Measurements from ENCODE around the gene DNAJB9. TPM values are rescaled to one million over a fixed set of nuclear protein-coding genes. Genes with fewer than 3 reads are reported as not detected.

DNAJB9 gene
- total RNA-seq, 4 donors from 2014 or later = 2.8 to 28.3 (median 14.4) TPM

DNA sequence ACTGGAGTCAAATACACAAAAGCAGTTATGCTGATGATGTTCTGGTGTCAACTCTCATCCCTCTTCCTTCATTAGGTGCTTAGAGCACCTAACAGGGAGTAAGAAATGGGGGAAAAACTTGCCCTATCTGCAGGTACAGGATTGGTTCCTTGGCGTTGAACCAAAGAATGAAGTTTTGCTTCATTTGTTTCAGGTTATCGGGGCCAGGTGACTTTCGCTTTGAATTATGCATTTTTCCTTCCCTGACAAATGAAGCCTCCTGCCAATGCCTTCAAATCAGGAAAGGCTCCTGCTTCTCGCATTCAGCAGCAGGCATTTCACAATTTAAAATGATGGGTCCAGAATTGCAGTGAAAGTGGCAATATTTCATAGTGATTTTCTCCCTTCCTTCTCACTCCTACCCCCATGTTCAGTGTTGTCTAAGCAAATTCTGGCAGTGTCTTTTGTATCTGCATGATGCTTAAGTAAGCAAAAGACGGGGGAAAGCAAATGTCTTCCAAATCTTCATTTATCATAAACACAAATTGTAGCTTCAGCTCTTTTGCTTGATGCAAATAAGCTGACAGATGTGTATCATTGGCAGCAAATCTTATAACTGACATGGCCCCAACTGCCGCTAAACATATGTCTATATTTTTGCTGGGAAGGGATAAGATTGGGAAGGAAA lies 29.4 kb downstream of the DNAJB9 start:
- intact Hi-C loops (cut with DNase I; ENCODE audit: low total_unique reads) (no loop called here), in situ Hi-C loops (cut with MboI; ENCODE audit: low pct_ligation_motif_present in 1 of 4, low pct_unique_long_range_greater_than_20kb in 1 of 4, low sequenced_read_pairs in 3 of 4) (no loop called here)
- Histone ChIP-seq H3K27ac (no peak overlapping the region), H3K4me1 (no peaks in the 10 kb centered on the region), H3K4me3 (no peak overlapping the region), H3K36me3 (no peaks in the 10 kb centered on the region), H3K9me3 (no peaks in the 10 kb centered on the region), H3K27me3 (no peaks in the 10 kb centered on the region)
- no peak for TF ChIP-seq POLR2A (IDR thresholded peaks at IDR 0.05)
- no peak for TF ChIP-seq EP300 (IDR thresholded peaks at IDR 0.05; ENCODE audit: low read depth)
- TF ChIP-seq POLR2AphosphoS5 (IDR thresholded peaks at IDR 0.05) = no peak
- TF ChIP-seq, protein P1, sequence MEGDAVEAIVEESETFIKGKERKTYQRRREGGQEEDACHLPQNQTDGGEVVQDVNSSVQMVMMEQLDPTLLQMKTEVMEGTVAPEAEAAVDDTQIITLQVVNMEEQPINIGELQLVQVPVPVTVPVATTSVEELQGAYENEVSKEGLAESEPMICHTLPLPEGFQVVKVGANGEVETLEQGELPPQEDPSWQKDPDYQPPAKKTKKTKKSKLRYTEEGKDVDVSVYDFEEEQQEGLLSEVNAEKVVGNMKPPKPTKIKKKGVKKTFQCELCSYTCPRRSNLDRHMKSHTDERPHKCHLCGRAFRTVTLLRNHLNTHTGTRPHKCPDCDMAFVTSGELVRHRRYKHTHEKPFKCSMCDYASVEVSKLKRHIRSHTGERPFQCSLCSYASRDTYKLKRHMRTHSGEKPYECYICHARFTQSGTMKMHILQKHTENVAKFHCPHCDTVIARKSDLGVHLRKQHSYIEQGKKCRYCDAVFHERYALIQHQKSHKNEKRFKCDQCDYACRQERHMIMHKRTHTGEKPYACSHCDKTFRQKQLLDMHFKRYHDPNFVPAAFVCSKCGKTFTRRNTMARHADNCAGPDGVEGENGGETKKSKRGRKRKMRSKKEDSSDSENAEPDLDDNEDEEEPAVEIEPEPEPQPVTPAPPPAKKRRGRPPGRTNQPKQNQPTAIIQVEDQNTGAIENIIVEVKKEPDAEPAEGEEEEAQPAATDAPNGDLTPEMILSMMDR (IDR thresholded peaks at IDR 0.05) = no peak
- 90 to 91% methylated on average over 5 to 6 of the region's 6 CpGs for WGBS, 2 donors (ENCODE audit: low coverage in 1 of 2)
- DNase-seq = no peak

- no peak for DNase-seq
- in situ Hi-C loops (cut with MboI; ENCODE audit: low pct_ligation_motif_present in 1 of 4, low pct_unique_long_range_greater_than_20kb in 1 of 4, low sequenced_read_pairs in 3 of 4) (no loop called here), intact Hi-C loops (cut with DNase I; ENCODE audit: low total_unique reads) (no loop called here)
- Histone ChIP-seq H3K9me3 (no peaks in the 10 kb centered on the region), H3K27me3 (no peaks in the 10 kb centered on the region), H3K36me3 (no peaks in the 10 kb centered on the region), H3K4me1 (no peaks in the 10 kb centered on the region), H3K4me3 (no peak overlapping the region), H3K27ac (no peak overlapping the region)
- WGBS, 2 donors (ENCODE audit: low coverage in 1 of 2) = 64 to 68% methylated on average over 1 of the region's 1 CpG
- TF ChIP-seq, protein P1 (IDR thresholded peaks at IDR 0.05) = no peak
- TF ChIP-seq POLR2AphosphoS5 (IDR thresholded peaks at IDR 0.05) = no peak
- no peak for TF ChIP-seq POLR2A (IDR thresholded peaks at IDR 0.05)
- TF ChIP-seq EP300 (IDR thresholded peaks at IDR 0.05; ENCODE audit: low read depth) = no peak
These were observed 30.7 kb downstream of the DNAJB9 start for GRCh38 chr7:108600399-108600798.

GRCh38 chr7:108603656-108604306 lies 34.1 kb downstream of the DNAJB9 start:
- no peak for DNase-seq
- H3K4me3 ChIP-seq = no peak overlapping the region
- in situ Hi-C loops (cut with MboI; ENCODE audit: low pct_ligation_motif_present in 1 of 4, low pct_unique_long_range_greater_than_20kb in 1 of 4, low sequenced_read_pairs in 3 of 4) = no loop called here
- intact Hi-C loops (cut with DNase I; ENCODE audit: low total_unique reads) = no loop called here
- no peaks in the 10 kb centered on the region for H3K27me3 ChIP-seq
- WGBS, 2 donors (ENCODE audit: low coverage in 1 of 2) = 57 to 66% methylated on average over 4 to 8 of the region's 8 CpGs
- H3K27ac ChIP-seq = no peak overlapping the region
- TF ChIP-seq POLR2AphosphoS5 (IDR thresholded peaks at IDR 0.05) (no peak), POLR2A (IDR thresholded peaks at IDR 0.05) (no peak), EP300 (IDR thresholded peaks at IDR 0.05; ENCODE audit: low read depth) (no peak)
- TF ChIP-seq, protein P1 (IDR thresholded peaks at IDR 0.05) = no peak
- H3K4me1 ChIP-seq = no peaks in the 10 kb centered on the region
- no peaks in the 10 kb centered on the region for H3K36me3 ChIP-seq
- H3K9me3 ChIP-seq = no peaks in the 10 kb centered on the region

GRCh38 chr7:108604307-108605077 lies 34.8 kb downstream of the DNAJB9 start:
- 73 to 74% methylated on average over 7 to 11 of the region's 11 CpGs for WGBS, 2 donors (ENCODE audit: low coverage in 1 of 2)
- no peaks in the 10 kb centered on the region for H3K4me1 ChIP-seq

More at GRCh38 chr7:108604307-108605077, 34.8 kb downstream of the DNAJB9 start:
- no peak for DNase-seq
- Histone ChIP-seq H3K9me3 (no peaks in the 10 kb centered on the region), H3K4me3 (no peak overlapping the region), H3K27me3 (no peaks in the 10 kb centered on the region), H3K36me3 (no peaks in the 10 kb centered on the region), H3K27ac (no peak overlapping the region)
- intact Hi-C loops (cut with DNase I; ENCODE audit: low total_unique reads) = no loop called here
- TF ChIP-seq, protein P1 (IDR thresholded peaks at IDR 0.05) = no peak
- no peak for TF ChIP-seq POLR2AphosphoS5 (IDR thresholded peaks at IDR 0.05)
- no peak for TF ChIP-seq POLR2A (IDR thresholded peaks at IDR 0.05)
- no peak for TF ChIP-seq EP300 (IDR thresholded peaks at IDR 0.05; ENCODE audit: low read depth)
- in situ Hi-C loops (cut with MboI; ENCODE audit: low pct_ligation_motif_present in 1 of 4, low pct_unique_long_range_greater_than_20kb in 1 of 4, low sequenced_read_pairs in 3 of 4) = no loop called here
